ENCODE results near the gene OR5K4. TPM values are rescaled to one million over a fixed set of nuclear protein-coding genes. Genes with fewer than 3 reads are reported as not detected.

The OR5K4 gene
- total RNA-seq, 1 donor from 2014 or later, result not detected

GRCh38 chr3:98404010-98404409 lies 50.4 kb downstream of the OR5K4 start:
- no peaks in the 10 kb centered on the region for H3K4me1 Mint-ChIP-seq (ENCODE audit: low read depth)
- no peak overlapping the region for H3K4me3 Mint-ChIP-seq (ENCODE audit: low read depth)
- peaks cover 56% of the 10 kb centered on the region for H3K9me3 Mint-ChIP-seq (ENCODE audit: low read depth)
- H3K27ac Mint-ChIP-seq, result no peak overlapping the region
- no peaks in the 10 kb centered on the region for H3K36me3 Mint-ChIP-seq (ENCODE audit: insufficient read depth)
- no peak for DNase-seq (ENCODE audit: low spot score, unreplicated experiment)
- TF ChIP-seq CTCF (IDR thresholded peaks at IDR 0.05; ENCODE audit: unreplicated experiment), result no peak
- no peaks in the 10 kb centered on the region for H3K27me3 Mint-ChIP-seq

Other genes with a start within 250 kb of the OR5K4 start
- gene OR5H1, start 223.1 kb upstream of the OR5K4 start, total RNA-seq, result not detected in 2 replicates
- gene OR5H14, start 206.4 kb upstream of the OR5K4 start, total RNA-seq, result not detected in 2 replicates
- gene OR5H15, start 187.2 kb upstream of the OR5K4 start, total RNA-seq, result not detected in 2 replicates
- gene OR5H6, start 89.6 kb upstream of the OR5K4 start, total RNA-seq, result not detected in 2 replicates
- not detected in 2 replicates for gene OR5H2, start 71.3 kb upstream of the OR5K4 start, total RNA-seq
- gene OR5K3, start 36.8 kb downstream of the OR5K4 start, total RNA-seq, result not detected in 2 replicates
- gene OR5K1, start 109.3 kb downstream of the OR5K4 start, total RNA-seq, result not detected in 2 replicates
- not detected in 2 replicates for gene OR5K2, start 143.8 kb downstream of the OR5K4 start, total RNA-seq
- gene CLDND1, start 169.0 kb downstream of the OR5K4 start, total RNA-seq, result 100 and 101 TPM in 2 replicates
- not detected in 2 replicates for gene GPR15, start 178.1 kb downstream of the OR5K4 start, total RNA-seq
- gene CPOX, start 239.8 kb downstream of the OR5K4 start, total RNA-seq, result 20.4 and 24.4 TPM in 2 replicates